ENCODE results near the gene CD80.

The CD80 gene

DNA sequence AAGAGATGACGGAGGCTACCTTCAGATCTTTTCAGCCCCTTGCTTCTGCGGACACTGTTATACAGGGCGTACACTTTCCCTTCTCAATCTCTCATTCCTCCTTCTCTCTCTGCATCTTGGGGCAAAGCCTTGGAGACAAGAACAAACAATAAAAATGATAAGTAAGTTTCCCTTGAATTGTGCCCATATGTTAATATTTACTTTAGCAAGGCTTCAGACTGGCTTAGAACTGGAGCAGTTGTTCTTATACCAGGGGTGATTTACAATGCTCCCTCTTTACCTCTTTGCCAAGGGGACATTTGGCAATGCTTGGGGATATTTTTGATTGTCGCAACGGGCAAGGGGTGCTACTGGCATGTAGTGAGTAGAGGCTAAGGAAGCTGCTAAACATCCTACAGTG is 31.7 kb downstream of the CD80 start:
- no peaks in the 10 kb centered on the region for H3K9me3 ChIP-seq (ENCODE audit: low read length)

DNA sequence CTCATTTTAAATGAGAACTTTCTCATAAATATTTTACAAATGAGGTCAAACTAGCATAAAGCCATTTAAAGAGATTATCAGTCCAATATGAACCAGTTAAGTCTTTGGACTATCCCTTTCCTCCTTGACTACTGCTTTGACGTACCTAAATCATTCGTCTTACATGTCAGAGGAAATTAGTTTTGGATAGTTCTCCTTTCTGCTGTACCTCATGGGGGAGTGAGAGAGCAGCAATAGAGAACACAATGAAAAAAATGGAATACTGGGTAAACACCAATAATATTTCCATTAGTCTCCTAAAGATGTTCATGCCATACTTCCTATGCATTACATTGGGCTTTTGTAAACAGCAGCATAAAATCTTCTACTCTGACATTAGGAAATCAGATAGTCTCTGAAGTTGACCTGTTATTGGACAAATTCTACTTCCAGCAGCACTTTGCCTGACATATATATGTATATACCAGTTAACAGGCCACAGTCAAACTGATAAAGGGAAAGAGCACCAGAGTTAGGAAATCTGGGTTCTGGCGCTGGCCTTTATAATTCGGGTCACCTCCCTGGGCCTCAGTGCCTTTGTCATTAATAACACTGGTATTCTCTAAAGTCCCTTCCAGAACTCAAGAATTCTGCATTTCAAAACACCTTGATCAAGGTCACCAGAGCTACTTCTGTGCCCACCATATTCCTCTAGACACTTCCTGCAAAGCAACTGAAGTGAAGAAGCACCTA is 34.3 kb downstream of the CD80 start:
- H3K4me3 ChIP-seq (ENCODE audit: low read depth, low read length, poor library complexity, severe bottlenecking) = no peak overlapping the region
- H4K20me1 ChIP-seq (ENCODE audit: insufficient read depth, low read length) = no peaks in the 10 kb centered on the region
- no peaks in the 10 kb centered on the region for H3K79me2 ChIP-seq (ENCODE audit: insufficient read depth, low read length)
- H3K9me2 ChIP-seq (ENCODE audit: low read depth, low read length) = no peaks in the 10 kb centered on the region
- H3K9me3 ChIP-seq (ENCODE audit: low read length) = no peaks in the 10 kb centered on the region
- peaks cover 48% of the 10 kb centered on the region for H3K36me3 ChIP-seq (ENCODE audit: insufficient read depth, low read length)
- no peaks in the 10 kb centered on the region for H3F3A ChIP-seq (ENCODE audit: insufficient read depth, low read length)
- no peaks in the 10 kb centered on the region for H3K4me1 ChIP-seq (ENCODE audit: insufficient read depth, low read length, severe bottlenecking)
- H3K27ac ChIP-seq (ENCODE audit: low read depth, low read length, poor library complexity, severe bottlenecking) = no peak overlapping the region
- H3K4me2 ChIP-seq (ENCODE audit: low read length) = no peak overlapping the region
- H3K9ac ChIP-seq (ENCODE audit: low read length) = no peak overlapping the region
- no peak overlapping the region for H2AFZ ChIP-seq (ENCODE audit: low read length)
- no peaks in the 10 kb centered on the region for H3K27me3 ChIP-seq (ENCODE audit: insufficient read depth, low read length)
- TF ChIP-seq, protein P1, sequence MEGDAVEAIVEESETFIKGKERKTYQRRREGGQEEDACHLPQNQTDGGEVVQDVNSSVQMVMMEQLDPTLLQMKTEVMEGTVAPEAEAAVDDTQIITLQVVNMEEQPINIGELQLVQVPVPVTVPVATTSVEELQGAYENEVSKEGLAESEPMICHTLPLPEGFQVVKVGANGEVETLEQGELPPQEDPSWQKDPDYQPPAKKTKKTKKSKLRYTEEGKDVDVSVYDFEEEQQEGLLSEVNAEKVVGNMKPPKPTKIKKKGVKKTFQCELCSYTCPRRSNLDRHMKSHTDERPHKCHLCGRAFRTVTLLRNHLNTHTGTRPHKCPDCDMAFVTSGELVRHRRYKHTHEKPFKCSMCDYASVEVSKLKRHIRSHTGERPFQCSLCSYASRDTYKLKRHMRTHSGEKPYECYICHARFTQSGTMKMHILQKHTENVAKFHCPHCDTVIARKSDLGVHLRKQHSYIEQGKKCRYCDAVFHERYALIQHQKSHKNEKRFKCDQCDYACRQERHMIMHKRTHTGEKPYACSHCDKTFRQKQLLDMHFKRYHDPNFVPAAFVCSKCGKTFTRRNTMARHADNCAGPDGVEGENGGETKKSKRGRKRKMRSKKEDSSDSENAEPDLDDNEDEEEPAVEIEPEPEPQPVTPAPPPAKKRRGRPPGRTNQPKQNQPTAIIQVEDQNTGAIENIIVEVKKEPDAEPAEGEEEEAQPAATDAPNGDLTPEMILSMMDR (IDR thresholded peaks at IDR 0.05; ENCODE audit: low read length) = peak; percentile 39
- TF ChIP-seq EZH2 (IDR thresholded peaks at IDR 0.05; ENCODE audit: borderline replicate concordance, low read length) = no peak

More for the DNA sequence above, 31.7 kb downstream of the CD80 start:
- H3K4me3 ChIP-seq (ENCODE audit: low read depth, low read length, poor library complexity, severe bottlenecking) = no peak overlapping the region
- H3K79me2 ChIP-seq (ENCODE audit: insufficient read depth, low read length) = no peaks in the 10 kb centered on the region
- TF ChIP-seq, protein P1 (IDR thresholded peaks at IDR 0.05; ENCODE audit: low read length) = no peak
- TF ChIP-seq EZH2 (IDR thresholded peaks at IDR 0.05; ENCODE audit: borderline replicate concordance, low read length) = no peak
- H3K9ac ChIP-seq (ENCODE audit: low read length) = no peak overlapping the region
- no peaks in the 10 kb centered on the region for H4K20me1 ChIP-seq (ENCODE audit: insufficient read depth, low read length)
- no peaks in the 10 kb centered on the region for H3F3A ChIP-seq (ENCODE audit: insufficient read depth, low read length)
- no peak overlapping the region for H3K27ac ChIP-seq (ENCODE audit: low read depth, low read length, poor library complexity, severe bottlenecking)
- H2AFZ ChIP-seq (ENCODE audit: low read length) = no peak overlapping the region
- no peaks in the 10 kb centered on the region for H3K9me2 ChIP-seq (ENCODE audit: low read depth, low read length)
- peaks cover 26% of the 10 kb centered on the region for H3K36me3 ChIP-seq (ENCODE audit: insufficient read depth, low read length)
- H3K4me1 ChIP-seq (ENCODE audit: insufficient read depth, low read length, severe bottlenecking) = no peaks in the 10 kb centered on the region
- no peak overlapping the region for H3K4me2 ChIP-seq (ENCODE audit: low read length)
- no peaks in the 10 kb centered on the region for H3K27me3 ChIP-seq (ENCODE audit: insufficient read depth, low read length)

DNA sequence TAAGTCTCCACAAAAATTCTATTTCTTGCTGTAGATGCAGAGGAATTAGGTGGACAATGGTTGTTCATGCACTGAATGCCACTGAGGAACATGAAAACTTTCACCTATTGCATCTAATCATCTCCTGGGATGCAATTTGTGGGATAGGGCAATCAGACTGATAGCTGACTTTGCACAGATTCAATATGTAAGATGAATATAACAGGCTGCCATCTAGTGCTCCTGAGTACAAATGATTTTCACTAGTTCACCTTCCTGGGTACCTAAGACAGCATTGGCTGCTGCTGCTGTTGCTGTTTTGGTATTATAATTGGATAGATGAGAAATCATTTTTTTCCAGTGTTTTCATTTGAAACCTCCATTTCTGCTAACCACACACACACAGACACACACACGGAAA is 41.4 kb downstream of the CD80 start:
- Histone ChIP-seq H4K20me1 (ENCODE audit: insufficient read depth, low read length) (no peaks in the 10 kb centered on the region), H3K4me3 (ENCODE audit: low read depth, low read length, poor library complexity, severe bottlenecking) (no peak overlapping the region), H3K4me2 (ENCODE audit: low read length) (no peak overlapping the region), H3K36me3 (ENCODE audit: insufficient read depth, low read length) (peaks cover 94% of the 10 kb centered on the region), H2AFZ (ENCODE audit: low read length) (no peak overlapping the region), H3K9me3 (ENCODE audit: low read length) (no peaks in the 10 kb centered on the region), H3K79me2 (ENCODE audit: insufficient read depth, low read length) (no peaks in the 10 kb centered on the region), H3K9ac (ENCODE audit: low read length) (no peak overlapping the region), H3F3A (ENCODE audit: insufficient read depth, low read length) (no peaks in the 10 kb centered on the region), H3K9me2 (ENCODE audit: low read depth, low read length) (no peaks in the 10 kb centered on the region), H3K27me3 (ENCODE audit: insufficient read depth, low read length) (no peaks in the 10 kb centered on the region), H3K4me1 (ENCODE audit: insufficient read depth, low read length, severe bottlenecking) (no peaks in the 10 kb centered on the region), H3K27ac (ENCODE audit: low read depth, low read length, poor library complexity, severe bottlenecking) (no peak overlapping the region)
- TF ChIP-seq, protein P1 (IDR thresholded peaks at IDR 0.05; ENCODE audit: low read length) = no peak
- TF ChIP-seq EZH2 (IDR thresholded peaks at IDR 0.05; ENCODE audit: borderline replicate concordance, low read length) = no peak

All from OCI-LY1 (cell line).